HG02623 (cell line): ENCODE data around the gene TPGS2.

Source experiments
- ATAC-seq: cut with Tn5 transposase; IDR thresholded peaks from one replicate; pipeline ENCODE4 v1.9.1; 2021; ENCODE audit warnings: moderate library complexity; ENCODE audit not compliant: unreplicated experiment

TPGS2 gene

DNA sequence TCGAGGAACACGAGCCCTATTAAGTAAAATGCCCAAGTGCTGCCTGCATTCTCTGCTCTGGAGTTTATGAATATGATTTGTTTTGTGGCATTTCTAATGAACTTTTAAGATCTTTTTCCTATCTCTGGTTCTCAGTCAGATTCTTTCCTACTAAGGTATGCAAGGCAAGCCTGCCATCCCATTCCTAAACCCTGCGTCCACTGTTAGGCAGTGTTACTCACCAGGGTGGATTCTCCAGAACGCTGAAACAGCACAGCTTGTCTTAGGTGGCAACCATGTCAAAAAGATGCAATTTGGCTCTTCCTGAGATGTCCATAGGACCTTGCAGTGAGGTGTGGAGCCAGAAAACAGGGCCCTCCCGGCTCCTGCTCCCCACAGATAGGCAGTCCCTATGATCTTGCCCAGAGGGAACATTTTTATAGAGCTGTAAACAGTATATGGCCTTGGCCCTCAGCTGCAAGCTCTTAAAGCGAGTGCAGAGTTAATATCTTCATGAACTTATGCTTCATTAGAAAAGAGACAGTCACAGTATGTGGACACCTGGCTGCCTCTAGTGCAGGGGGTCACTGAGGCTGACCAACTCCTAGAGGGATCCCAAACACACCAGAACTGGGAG is 84.4 kb downstream of the TPGS2 start:
- ATAC-seq = no peak
